Karpas-422 (cell line): ENCODE results near the gene AP5B1. TPM values are rescaled to one million over a fixed set of nuclear protein-coding genes. Genes with fewer than 3 reads are reported as not detected.
"Not testable (repeated sequence)": the region's sequence is repeated elsewhere in the genome, so short reads cannot be mapped to it uniquely, and the experiment has no call there.

Experiments used
- DNase-seq: peaks from one replicate; pipeline ENCODE4 v3.0.0-alpha.2; 2015
- H2AFZ ChIP-seq: fragments of 200-600 bp; sonication (generic); 2 replicates; pipeline ENCODE4 v1.6.1; 2014; ENCODE audit warnings: antibody characterized with exemption, low read length, mixed read lengths
- H3K27ac ChIP-seq: fragments of 200-600 bp; sonication (generic); 2 replicates; pipeline ENCODE4 v1.5.1; 2014; ENCODE audit warnings: mild to moderate bottlenecking, low read length, moderate library complexity
- H3K27me3 ChIP-seq: fragments of 200-600 bp; sonication (generic); 2 replicates; pipeline ENCODE4 v1.6.1; 2014; ENCODE audit warnings: low read length, mixed read lengths
- H3K36me3 ChIP-seq: fragments of 200-600 bp; sonication (generic); 2 replicates; pipeline ENCODE4 v1.6.1; 2014; ENCODE audit warnings: low read length, mixed read lengths; ENCODE audit not compliant: insufficient read depth
- H3K4me1 ChIP-seq: fragments of 200-600 bp; sonication (generic); 2 replicates; pipeline ENCODE4 v1.6.1; 2014; ENCODE audit warnings: mild to moderate bottlenecking, low read length, mixed read lengths
- H3K4me2 ChIP-seq: fragments of 200-600 bp; sonication (generic); 2 replicates; pipeline ENCODE4 v1.6.1; 2014; ENCODE audit warnings: low read length, low read depth, mild to moderate bottlenecking; ENCODE audit not compliant: poor library complexity, severe bottlenecking
- H3K4me3 ChIP-seq: fragments of 200-600 bp; sonication (generic); 2 replicates; pipeline ENCODE4 v1.5.1; 2014; ENCODE audit warnings: mild to moderate bottlenecking, antibody characterized with exemption, low read length, mixed read lengths
- H3K79me2 ChIP-seq: fragments of 200-600 bp; sonication (generic); 2 replicates; pipeline ENCODE4 v1.6.1; 2014; ENCODE audit warnings: mild to moderate bottlenecking, low read length, mixed read lengths
- H3K9ac ChIP-seq: fragments of 200-600 bp; sonication (generic); 2 replicates; pipeline ENCODE4 v1.6.0; 2014; ENCODE audit warnings: low read length
- H3K9me2 ChIP-seq: fragments of 200-600 bp; sonication (generic), shearing (Covaris generic); replicated peaks from 2 replicates; pipeline ENCODE4 v1.6.0; 2014; ENCODE audit warnings: mild to moderate bottlenecking, low read length, moderate library complexity; ENCODE audit not compliant: insufficient read depth
- H3K9me3 ChIP-seq: fragments of 300-700, 200-600 bp; sonication (generic); 2 replicates; pipeline ENCODE4 v1.6.1; 2014; ENCODE audit warnings: low read length, mixed read lengths
- H4K20me1 ChIP-seq: fragments of 200-600 bp; sonication (generic); 2 replicates; pipeline ENCODE4 v1.6.1; 2014; ENCODE audit warnings: mild to moderate bottlenecking, antibody characterized with exemption, low read length, low read depth; ENCODE audit not compliant: insufficient read depth
- total RNA-seq: library from RNA; depleted of rRNA; stranded (reverse); fragments of >200 nt; shearing (Covaris generic); gene quantifications from 2 replicates; pipeline ENCODE4 v1.2.3, GENCODE V29; 2014; ENCODE audit warnings: low replicate concordance

The AP5B1 gene
- total RNA-seq, 1 experiment from 2014 or later, result 11.1 TPM

- Histone ChIP-seq H3K9me3 (no peaks in the 10 kb centered on the region), H3K4me1 (peaks cover 7% of the 10 kb centered on the region), H3K9ac (no peak overlapping the region), H3K79me2 (peaks cover 16% of the 10 kb centered on the region), H3K27ac (no peak overlapping the region), H3K9me2 (no peaks in the 10 kb centered on the region), H3K4me2 (no peak overlapping the region), H3K27me3 (no peaks in the 10 kb centered on the region), H3K4me3 (no peak overlapping the region), H3K36me3 (peaks cover 3% of the 10 kb centered on the region; the same call in 1 of the 2 replicates), H2AFZ (no peak overlapping the region), H4K20me1 (peaks cover 44% of the 10 kb centered on the region)
- DNase-seq, result no peak
Measured at GRCh38 chr11:65777241-65777640, 3.5 kb downstream of the AP5B1 start.

DNA sequence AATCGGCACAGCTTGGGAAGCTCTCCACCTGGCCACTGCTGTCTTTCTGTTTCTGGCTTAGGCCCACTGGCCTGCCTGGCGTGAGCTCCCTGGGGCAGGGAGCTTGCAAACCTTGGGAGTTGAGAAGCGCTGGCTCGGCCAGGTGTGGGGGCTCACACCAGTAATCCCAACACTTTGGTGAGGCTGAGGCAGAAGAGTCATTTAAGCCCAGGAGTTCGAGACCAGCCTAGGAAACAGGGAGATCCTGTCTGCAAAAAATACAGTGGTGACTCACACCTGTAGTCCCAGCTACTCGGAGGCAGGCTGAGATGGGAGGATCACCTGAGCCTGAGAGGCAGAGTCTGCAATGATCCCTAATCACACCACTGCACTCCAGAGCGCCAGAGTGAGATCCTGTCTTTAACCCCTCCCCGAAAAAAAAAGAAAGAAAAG lies 4.0 kb downstream of the AP5B1 start:
- Histone ChIP-seq H3K4me1 (peaks cover 7% of the 10 kb centered on the region), H3K9me2 (no peaks in the 10 kb centered on the region), H3K27me3 (no peaks in the 10 kb centered on the region), H3K4me2 (no peak overlapping the region), H3K27ac (no peak overlapping the region), H4K20me1 (peaks cover 44% of the 10 kb centered on the region), H3K79me2 (peaks cover 16% of the 10 kb centered on the region), H3K9me3 (no peaks in the 10 kb centered on the region), H3K4me3 (no peak overlapping the region), H3K36me3 (peaks cover 3% of the 10 kb centered on the region; the same call in 1 of the 2 replicates), H2AFZ (no peak overlapping the region), H3K9ac (no peak overlapping the region)
- DNase-seq, result no peak

GRCh38 chr11:65776196-65776595 lies 4.6 kb downstream of the AP5B1 start:
- peaks cover 16% of the 10 kb centered on the region for H3K79me2 ChIP-seq
- peaks cover 44% of the 10 kb centered on the region for H4K20me1 ChIP-seq
- peaks cover 3% of the 10 kb centered on the region; the same call in 1 of the 2 replicates for H3K36me3 ChIP-seq
- H2AFZ ChIP-seq, result no peak overlapping the region
- H3K27ac ChIP-seq, result no peak overlapping the region
- H3K27me3 ChIP-seq, result no peaks in the 10 kb centered on the region
- H3K9me2 ChIP-seq, result no peaks in the 10 kb centered on the region
- DNase-seq, result no peak
- no peak overlapping the region for H3K9ac ChIP-seq
- no peaks in the 10 kb centered on the region for H3K9me3 ChIP-seq
- no peak overlapping the region for H3K4me3 ChIP-seq
- H3K4me1 ChIP-seq, result peaks cover 7% of the 10 kb centered on the region
- H3K4me2 ChIP-seq, result no peak overlapping the region

DNA sequence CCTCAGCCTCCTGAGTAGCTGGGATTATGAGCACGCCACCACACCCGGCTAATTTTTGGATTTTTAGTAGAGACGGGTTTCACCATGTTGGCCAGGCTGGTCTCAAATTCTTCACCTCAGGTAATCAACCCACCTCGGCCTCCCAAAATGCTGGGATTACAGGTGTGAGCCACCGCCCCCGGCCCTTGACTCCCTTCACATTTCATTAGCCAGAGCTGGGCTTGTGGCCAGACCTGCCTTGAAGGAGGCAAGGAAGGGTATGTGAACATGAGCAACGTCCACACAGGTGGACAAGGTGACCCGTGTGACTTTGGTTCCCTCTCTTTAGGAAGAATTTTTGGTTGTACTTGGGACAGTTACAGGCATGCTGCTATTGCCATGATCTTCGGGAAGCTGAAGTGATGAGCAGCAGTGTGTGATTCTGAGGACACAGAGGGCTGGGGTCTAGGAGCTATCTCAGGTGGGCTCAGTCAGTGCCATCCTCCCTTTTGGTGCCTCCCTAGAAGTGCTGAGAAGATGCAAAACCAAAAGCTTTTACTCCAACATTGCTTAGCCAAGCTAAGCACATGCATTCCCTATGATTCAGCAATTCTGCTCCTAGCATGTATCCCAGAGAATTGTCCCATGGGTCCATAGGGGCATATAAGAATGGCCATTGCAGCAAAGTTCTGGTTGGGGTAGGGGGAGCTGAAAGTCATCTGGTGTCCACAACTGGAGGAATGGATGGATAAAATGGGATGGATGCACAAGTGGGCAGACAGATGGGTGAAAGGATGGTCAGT lies 6.1 kb downstream of the AP5B1 start:
- H3K4me1 ChIP-seq, result peaks cover 6% of the 10 kb centered on the region
- H3K4me2 ChIP-seq, result no peak overlapping the region
- peaks cover 10% of the 10 kb centered on the region for H3K79me2 ChIP-seq
- no peak overlapping the region for H3K27ac ChIP-seq
- no peak overlapping the region for H3K4me3 ChIP-seq
- H4K20me1 ChIP-seq, result peaks cover 43% of the 10 kb centered on the region
- H2AFZ ChIP-seq, result no peak overlapping the region
- H3K27me3 ChIP-seq, result no peaks in the 10 kb centered on the region
- H3K9ac ChIP-seq, result no peak overlapping the region
- peaks cover 3% of the 10 kb centered on the region; the same call in 1 of the 2 replicates for H3K36me3 ChIP-seq
- H3K9me3 ChIP-seq, result no peaks in the 10 kb centered on the region
- no peak for DNase-seq
- no peaks in the 10 kb centered on the region for H3K9me2 ChIP-seq

DNA sequence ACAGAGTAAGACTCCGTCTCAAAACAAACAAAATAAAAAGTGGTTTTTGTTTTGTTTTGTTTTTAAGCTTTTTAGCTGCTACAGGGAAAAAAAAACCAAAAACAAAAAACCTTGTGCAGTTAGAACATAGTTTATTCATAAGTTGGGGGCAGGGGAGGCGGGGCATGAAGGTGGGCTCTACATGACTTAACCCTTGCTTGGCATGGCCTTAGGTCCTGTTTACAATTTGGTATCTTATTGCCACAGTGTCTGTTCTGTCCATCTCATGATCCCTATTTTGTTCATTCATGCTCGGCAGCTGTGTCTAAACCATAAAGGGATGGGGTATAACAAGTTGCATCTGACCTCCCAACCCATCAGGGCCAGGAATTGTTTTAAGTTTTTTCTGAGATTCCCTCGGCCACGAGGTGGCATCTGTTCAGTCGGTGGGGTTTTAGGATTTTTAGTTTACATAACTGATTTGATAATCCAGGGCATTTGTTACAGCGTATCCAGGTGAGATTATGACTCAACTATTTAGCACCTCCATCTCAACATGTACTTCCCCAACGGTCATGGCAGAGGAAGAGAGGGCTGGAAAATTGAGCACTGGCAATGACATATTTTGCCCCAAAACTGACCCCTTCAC lies 6.9 kb downstream of the AP5B1 start:
- Histone ChIP-seq H3K36me3 (peaks cover 3% of the 10 kb centered on the region; the same call in 1 of the 2 replicates), H3K4me2 (no peak overlapping the region), H3K9me2 (no peaks in the 10 kb centered on the region), H3K79me2 (peaks cover 2% of the 10 kb centered on the region; the same call in 1 of the 2 replicates), H3K9ac (no peak overlapping the region), H3K27me3 (no peaks in the 10 kb centered on the region), H2AFZ (no peak overlapping the region), H3K4me1 (no peaks in the 10 kb centered on the region), H4K20me1 (peaks cover 35% of the 10 kb centered on the region), H3K27ac (no peak overlapping the region), H3K9me3 (no peaks in the 10 kb centered on the region), H3K4me3 (no peak overlapping the region)
- no peak for DNase-seq

DNA sequence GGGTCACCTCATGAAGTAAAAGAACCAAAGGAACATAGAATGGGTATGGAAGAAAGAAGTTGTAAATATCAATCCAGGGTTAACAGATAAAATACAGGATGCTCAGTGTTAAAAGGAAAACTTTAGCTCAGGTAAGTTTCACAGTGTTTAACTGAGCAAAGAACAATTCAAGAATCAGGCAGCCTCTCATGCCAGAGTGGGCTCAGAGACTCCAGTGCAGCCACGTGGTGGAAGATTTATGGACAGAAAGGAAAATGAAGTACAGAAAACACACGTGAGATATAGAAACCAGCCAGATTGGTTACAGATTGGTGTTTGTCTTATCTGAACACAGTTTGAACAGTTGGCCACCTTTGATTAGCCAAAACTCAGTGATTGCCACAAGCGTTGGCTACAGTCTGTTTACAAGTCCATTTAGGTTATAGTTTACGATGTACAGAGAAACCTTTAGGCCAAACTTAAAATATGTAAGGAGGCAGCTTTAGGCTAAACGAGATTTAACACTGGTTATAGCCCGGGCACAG lies 9.1 kb downstream of the AP5B1 start:
- Histone ChIP-seq H3K27me3 (no peaks in the 10 kb centered on the region), H3K9ac (no peak overlapping the region), H3K27ac (no peak overlapping the region), H3K4me3 (no peak overlapping the region), H3K79me2 (no peaks in the 10 kb centered on the region), H3K4me1 (no peaks in the 10 kb centered on the region), H3K9me3 (no peaks in the 10 kb centered on the region), H3K4me2 (no peak overlapping the region), H2AFZ (no peak overlapping the region), H3K36me3 (no peaks in the 10 kb centered on the region), H3K9me2 (no peaks in the 10 kb centered on the region), H4K20me1 (peaks cover 15% of the 10 kb centered on the region; the same call in 1 of the 2 replicates)
- DNase-seq, result no peak

DNA sequence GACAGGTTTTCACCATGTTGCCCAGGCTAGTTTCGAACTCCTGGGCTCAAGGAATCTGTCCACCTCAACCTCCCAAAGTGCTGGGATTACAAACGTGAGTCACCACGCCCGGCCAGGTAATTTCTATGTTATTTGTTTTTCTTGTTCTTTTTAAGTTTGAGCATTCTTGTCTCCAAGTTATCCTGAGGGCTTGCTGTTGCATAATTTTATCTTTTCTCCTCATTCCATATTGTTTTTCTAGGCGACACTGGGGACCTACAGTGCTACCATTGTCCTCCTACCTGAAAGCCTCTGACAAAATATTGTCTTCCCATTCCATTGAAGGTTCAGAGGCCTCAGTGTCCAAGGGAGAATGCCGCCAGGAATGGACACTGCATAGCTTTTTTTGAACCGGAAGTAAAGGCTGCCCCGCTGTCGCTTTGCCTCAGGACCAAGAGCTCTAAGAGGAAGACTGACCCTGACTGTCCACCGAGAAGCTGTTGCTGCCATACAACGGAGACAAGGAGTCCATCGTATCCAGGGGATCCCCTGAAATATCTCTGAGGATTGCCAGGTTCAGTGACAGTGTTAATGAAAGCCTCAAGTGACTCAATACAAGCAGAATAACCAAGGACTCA lies 9.7 kb downstream of the AP5B1 start:
- no peak for DNase-seq
- no peaks in the 10 kb centered on the region for H3K27me3 ChIP-seq
- no peak overlapping the region for H2AFZ ChIP-seq
- no peak overlapping the region for H3K9ac ChIP-seq
- no peaks in the 10 kb centered on the region for H3K9me2 ChIP-seq
- H3K36me3 ChIP-seq, result no peaks in the 10 kb centered on the region
- H3K9me3 ChIP-seq, result no peaks in the 10 kb centered on the region
- no peak overlapping the region for H3K4me2 ChIP-seq
- no peak overlapping the region for H3K4me3 ChIP-seq
- no peak overlapping the region for H3K27ac ChIP-seq
- no peaks in the 10 kb centered on the region for H3K4me1 ChIP-seq
- peaks cover 10% of the 10 kb centered on the region; the same call in 1 of the 2 replicates for H4K20me1 ChIP-seq
- H3K79me2 ChIP-seq, result no peaks in the 10 kb centered on the region

DNA sequence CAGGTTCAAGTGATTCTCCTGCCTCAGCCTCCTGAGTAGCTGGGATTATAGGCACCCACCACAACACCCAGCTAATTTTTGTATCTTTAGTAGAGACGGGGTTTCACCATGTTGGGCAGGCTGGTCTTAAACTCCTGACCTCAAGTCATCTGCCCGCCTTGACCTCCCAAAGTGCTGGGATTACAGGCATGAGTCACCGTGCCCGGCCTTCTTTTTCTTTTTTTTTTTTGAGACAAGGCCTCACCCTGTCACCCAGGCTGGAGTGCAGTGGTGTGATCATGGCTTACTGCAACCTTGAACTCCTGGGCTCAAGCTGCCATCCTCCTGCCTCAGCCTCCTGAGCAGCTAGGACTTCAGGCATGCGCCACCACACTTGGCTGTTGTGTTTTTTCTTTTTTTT lies 13.0 kb downstream of the AP5B1 start:
- H3K27me3 ChIP-seq, H3K79me2 ChIP-seq, H3K4me3 ChIP-seq, DNase-seq, H3K36me3 ChIP-seq, H3K27ac ChIP-seq, H3K4me1 ChIP-seq, H3K9ac ChIP-seq, H3K9me3 ChIP-seq, H3K9me2 ChIP-seq, H3K4me2 ChIP-seq, H2AFZ ChIP-seq, H4K20me1 ChIP-seq: not testable (repeated sequence)
